ENCODE results near the gene ZP2. TPM values are rescaled to one million over a fixed set of nuclear protein-coding genes. Genes with fewer than 3 reads are reported as not detected.
"Not testable (repeated sequence)": the region's sequence is repeated elsewhere in the genome, so short reads cannot be mapped to it uniquely, and the experiment has no call there.

The ZP2 gene
- total and polyA plus RNA-seq, 3 donors from 2014 or later: 0.18 to 0.31 TPM; not detected in 1

- H3K27me3 ChIP-seq: no peaks in the 10 kb centered on the region
- peak; percentile 61 for DNase-seq
- H3K27ac ChIP-seq: peak overlapping the region; percentile 77 to 80
- peak overlapping the region; percentile 85 to 90 for H3K4me3 ChIP-seq
- 11 to 13% methylated on average over 21 to 27 of the region's 27 CpGs for WGBS, 2 donors
- intact Hi-C loops (cut with DNase I; ENCODE audit: low total_unique reads): loop anchor here (10.0 kb wide), 1 partner anchor 145 kb away; no protein-coding TSS in a partner anchor
- peaks cover 29% of the 10 kb centered on the region for H3K4me1 ChIP-seq
- no peaks in the 10 kb centered on the region for H3K9me3 ChIP-seq
- H3K36me3 ChIP-seq (ENCODE audit: low read depth, missing control alignments): no peaks in the 10 kb centered on the region
- no peak for TF ChIP-seq POLR2A (IDR thresholded peaks at IDR 0.05)
- TF ChIP-seq, protein P1, sequence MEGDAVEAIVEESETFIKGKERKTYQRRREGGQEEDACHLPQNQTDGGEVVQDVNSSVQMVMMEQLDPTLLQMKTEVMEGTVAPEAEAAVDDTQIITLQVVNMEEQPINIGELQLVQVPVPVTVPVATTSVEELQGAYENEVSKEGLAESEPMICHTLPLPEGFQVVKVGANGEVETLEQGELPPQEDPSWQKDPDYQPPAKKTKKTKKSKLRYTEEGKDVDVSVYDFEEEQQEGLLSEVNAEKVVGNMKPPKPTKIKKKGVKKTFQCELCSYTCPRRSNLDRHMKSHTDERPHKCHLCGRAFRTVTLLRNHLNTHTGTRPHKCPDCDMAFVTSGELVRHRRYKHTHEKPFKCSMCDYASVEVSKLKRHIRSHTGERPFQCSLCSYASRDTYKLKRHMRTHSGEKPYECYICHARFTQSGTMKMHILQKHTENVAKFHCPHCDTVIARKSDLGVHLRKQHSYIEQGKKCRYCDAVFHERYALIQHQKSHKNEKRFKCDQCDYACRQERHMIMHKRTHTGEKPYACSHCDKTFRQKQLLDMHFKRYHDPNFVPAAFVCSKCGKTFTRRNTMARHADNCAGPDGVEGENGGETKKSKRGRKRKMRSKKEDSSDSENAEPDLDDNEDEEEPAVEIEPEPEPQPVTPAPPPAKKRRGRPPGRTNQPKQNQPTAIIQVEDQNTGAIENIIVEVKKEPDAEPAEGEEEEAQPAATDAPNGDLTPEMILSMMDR (IDR thresholded peaks at IDR 0.05): no peak
Measured at GRCh38 chr16:21159281-21159951, 52.0 kb downstream of the ZP2 start.

- 1 to 4% methylated on average over 10 to 49 of the region's 59 CpGs for WGBS, 2 donors
- intact Hi-C loops (cut with DNase I; ENCODE audit: low total_unique reads): loop anchor here (10.0 kb wide), 1 partner anchor 146 kb away; no protein-coding TSS in a partner anchor
- no peak for TF ChIP-seq POLR2A (IDR thresholded peaks at IDR 0.05)
- TF ChIP-seq, protein P1 (IDR thresholded peaks at IDR 0.05): no peak
Measured at GRCh38 chr16:21158208-21159110, 52.9 kb downstream of the ZP2 start, which contains the start of gene LDAF1. TSS of gene LDAF1 (plus strand) at chr16:21158674. CDS start at chr16:21161183, 2,509 bp downstream.

DNA sequence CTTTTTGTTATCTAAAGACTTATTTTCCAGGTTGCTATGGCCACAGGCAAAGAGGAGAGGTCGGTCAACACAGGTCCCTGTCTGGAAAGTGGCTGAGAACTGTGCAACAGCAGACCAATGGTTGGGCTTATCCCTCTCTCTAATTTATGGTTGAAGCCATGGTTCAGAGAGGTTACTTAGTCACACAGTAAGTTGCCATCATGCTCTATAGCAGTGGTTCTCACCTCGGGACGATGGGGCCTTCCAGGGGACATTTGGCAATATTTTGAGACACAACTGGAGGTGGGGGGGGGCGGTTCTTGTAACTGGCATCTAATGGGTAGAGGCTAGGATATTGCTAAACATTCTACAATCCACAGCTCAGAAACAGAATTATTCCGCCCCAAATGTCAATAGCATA lies 53.7 kb downstream of the ZP2 start:
- Histone ChIP-seq H3K27ac (peak overlapping the region in 1 of 2 donors; percentile 80), H3K27me3 (no peaks in the 10 kb centered on the region), H3K4me1 (peaks cover 21% of the 10 kb centered on the region), H3K4me3 (no peak overlapping the region), H3K36me3 (ENCODE audit: low read depth, missing control alignments) (no peaks in the 10 kb centered on the region), H3K9me3 (no peaks in the 10 kb centered on the region)
- WGBS, 2 donors: 51 to 57% methylated on average over 5 of the region's 5 CpGs
- intact Hi-C loops (cut with DNase I; ENCODE audit: low total_unique reads): loop anchor here (10.0 kb wide), 1 partner anchor 147 kb away; no protein-coding TSS in a partner anchor
- TF ChIP-seq, protein P1 (IDR thresholded peaks at IDR 0.05): no peak
- TF ChIP-seq POLR2A (IDR thresholded peaks at IDR 0.05): no peak
- DNase-seq: no peak

More at GRCh38 chr16:21158208-21159110, 52.9 kb downstream of the ZP2 start, which contains the start of gene LDAF1:
- H3K36me3 ChIP-seq (ENCODE audit: low read depth, missing control alignments): no peaks in the 10 kb centered on the region
- no peaks in the 10 kb centered on the region for H3K27me3 ChIP-seq
- H3K4me3 ChIP-seq: peak within 1 kb of the TSS; percentile 85 to 90
- peaks cover 29% of the 10 kb centered on the region for H3K4me1 ChIP-seq
- DNase-seq: peak; percentile 91
- no peaks in the 10 kb centered on the region for H3K9me3 ChIP-seq
- H3K27ac ChIP-seq: peak within 1 kb of the TSS; percentile 77 to 80

- TF ChIP-seq, protein P1 (IDR thresholded peaks at IDR 0.05): peak; percentile 43 to 57 (median 46)
- no peak for TF ChIP-seq POLR2A (IDR thresholded peaks at IDR 0.05)
- DNase-seq: peak; percentile 50
- WGBS, 2 donors: 58% methylated on average over 6 of the region's 6 CpGs
- Histone ChIP-seq H3K4me1 (peaks cover 16% of the 10 kb centered on the region), H3K36me3 (ENCODE audit: low read depth, missing control alignments) (no peaks in the 10 kb centered on the region), H3K4me3 (no peak overlapping the region), H3K9me3 (no peaks in the 10 kb centered on the region), H3K27ac (no peak overlapping the region), H3K27me3 (no peaks in the 10 kb centered on the region)
- intact Hi-C loops (cut with DNase I; ENCODE audit: low total_unique reads): loop anchor here (10.0 kb wide), 1 partner anchor 148 kb away; no protein-coding TSS in a partner anchor
Measured at GRCh38 chr16:21156767-21157467, 54.5 kb downstream of the ZP2 start.

GRCh38 chr16:21156011-21156410 lies 55.4 kb downstream of the ZP2 start:
- 54 to 75% methylated on average over 1 of the region's 1 CpG for WGBS, 2 donors
- intact Hi-C loops (cut with DNase I; ENCODE audit: low total_unique reads): loop anchor here (10.0 kb wide), 1 partner anchor 149 kb away; no protein-coding TSS in a partner anchor

DNA sequence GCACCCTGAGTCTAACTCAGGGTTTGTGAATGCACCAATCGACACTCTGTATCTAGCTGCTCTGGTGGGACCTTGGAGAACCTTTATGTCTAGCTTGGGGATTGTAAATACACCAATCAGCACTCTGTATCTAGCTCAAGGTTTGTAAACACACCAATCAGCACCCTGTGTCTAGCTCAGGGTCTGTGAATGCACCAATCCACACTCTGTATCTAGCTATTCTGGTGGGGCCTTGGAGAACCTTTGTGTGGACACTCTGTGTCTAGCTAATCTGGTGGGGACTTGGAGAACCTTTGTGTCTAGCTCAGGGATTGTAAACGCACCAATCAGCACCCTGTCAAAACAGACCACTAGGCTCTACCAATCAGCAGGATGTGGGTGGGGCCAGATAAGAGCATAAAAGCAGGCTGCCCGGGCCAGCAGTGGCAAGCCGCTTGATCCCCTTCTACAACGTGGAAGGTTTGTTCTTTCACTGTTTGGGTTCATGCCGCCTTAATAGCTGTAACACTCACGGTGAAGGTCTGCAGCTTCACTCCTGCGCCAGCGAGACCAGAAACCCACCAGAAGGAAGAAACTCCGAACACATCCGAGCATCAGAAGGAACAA lies 58.1 kb downstream of the ZP2 start:
- not testable (repeated sequence) for H3K4me1 ChIP-seq; H3K36me3 ChIP-seq (ENCODE audit: low read depth, missing control alignments); H3K27me3 ChIP-seq; H3K27ac ChIP-seq; H3K9me3 ChIP-seq
- intact Hi-C loops (cut with DNase I; ENCODE audit: low total_unique reads): loop anchor here (10.0 kb wide), 1 partner anchor 152 kb away; no protein-coding TSS in a partner anchor
- peak overlapping the region in 1 of 2 donors; percentile 43 for H3K4me3 ChIP-seq
- peak; percentile 38 for DNase-seq
- WGBS, 2 donors: 70 to 85% methylated on average over 10 to 11 of the region's 11 CpGs

More at GRCh38 chr16:21156011-21156410, 55.4 kb downstream of the ZP2 start:
- not testable (repeated sequence) for DNase-seq; H3K36me3 ChIP-seq (ENCODE audit: low read depth, missing control alignments); H3K4me3 ChIP-seq; H3K9me3 ChIP-seq; H3K27me3 ChIP-seq; H3K27ac ChIP-seq
- H3K4me1 ChIP-seq: peaks cover 11% of the 10 kb centered on the region

All from testis (tissue), 3 donors.